Globus pallidus (tissue), 1 donor: Measurements from ENCODE around the gene CCDC28B.
A peak's percentile ranks its signal among the peaks of the same experiment; 100 is the strongest.
"Not testable (repeated sequence)": the region's sequence is repeated elsewhere in the genome, so short reads cannot be mapped to it uniquely, and the experiment has no call there.

Experiments used
- DNase-seq: peaks from one replicate; pipeline ENCODE4 v3.0.0-alpha.2; 2015; ENCODE audit warnings: low spot score

CCDC28B gene

DNA sequence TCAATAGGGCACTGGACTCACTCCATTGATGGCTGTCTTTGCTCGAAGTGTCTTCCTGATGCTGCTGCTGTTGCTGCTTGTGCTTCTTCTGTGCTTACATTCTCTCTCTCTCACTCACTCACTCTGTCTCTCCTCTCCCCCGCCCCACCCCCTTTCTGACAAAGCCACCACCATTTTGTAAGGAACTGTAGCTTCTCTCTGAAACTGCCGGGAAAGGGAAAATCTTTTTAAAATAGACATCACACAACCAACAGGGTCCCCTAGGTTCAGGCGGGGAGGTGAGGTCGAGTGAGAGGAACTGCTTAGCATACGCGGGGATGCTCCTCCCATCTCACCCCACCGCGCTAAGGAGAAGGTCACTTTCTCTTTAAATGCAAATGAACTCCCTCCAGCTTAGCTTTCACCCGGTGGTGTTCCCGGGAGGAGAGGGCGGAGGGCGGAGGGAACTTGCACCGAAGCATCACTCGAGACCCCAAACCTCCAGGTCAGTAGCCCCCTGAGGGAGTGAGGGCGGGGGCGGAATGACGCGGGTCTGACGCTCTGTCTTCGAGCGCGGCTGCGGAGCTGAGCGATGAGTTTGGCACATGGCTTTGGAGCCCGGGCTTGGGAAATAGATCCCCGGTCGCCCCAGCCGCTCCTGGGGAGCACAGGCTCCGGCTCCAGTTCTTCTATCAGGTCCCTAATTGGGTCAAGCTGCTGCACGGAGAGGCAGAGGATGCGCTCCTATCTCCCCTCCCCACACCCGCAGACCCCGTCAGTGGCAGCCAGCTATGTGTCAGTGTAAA, at the start of gene CCDC28B:
TSS of gene CCDC28B (plus strand) at position 370 of the 785 bp plus-strand sequence. CDS start 1,341 bp downstream, outside the sequence.
- peak; percentile 66 for DNase-seq

DNA sequence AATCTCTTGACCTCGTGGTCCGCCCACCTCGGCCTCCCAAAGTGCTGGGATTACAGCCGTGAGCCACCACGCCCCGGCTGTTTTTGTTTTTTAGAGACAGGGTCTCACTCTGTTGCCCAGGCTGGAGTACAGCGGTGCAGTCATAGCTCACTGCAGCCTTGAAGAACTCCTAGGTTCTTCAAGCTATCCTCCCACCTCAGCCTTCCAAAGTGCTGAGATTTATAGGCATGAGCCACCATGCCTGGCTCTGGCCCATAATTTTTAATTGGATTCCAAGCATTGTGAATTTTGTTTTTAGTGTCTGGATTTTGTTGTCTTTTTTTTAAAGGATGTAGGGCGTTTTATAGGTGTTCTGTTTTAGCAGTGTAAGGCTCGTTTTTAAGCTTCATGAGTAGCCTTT, 49.5 kb upstream of the CCDC28B start:
- no peak for DNase-seq

DNA sequence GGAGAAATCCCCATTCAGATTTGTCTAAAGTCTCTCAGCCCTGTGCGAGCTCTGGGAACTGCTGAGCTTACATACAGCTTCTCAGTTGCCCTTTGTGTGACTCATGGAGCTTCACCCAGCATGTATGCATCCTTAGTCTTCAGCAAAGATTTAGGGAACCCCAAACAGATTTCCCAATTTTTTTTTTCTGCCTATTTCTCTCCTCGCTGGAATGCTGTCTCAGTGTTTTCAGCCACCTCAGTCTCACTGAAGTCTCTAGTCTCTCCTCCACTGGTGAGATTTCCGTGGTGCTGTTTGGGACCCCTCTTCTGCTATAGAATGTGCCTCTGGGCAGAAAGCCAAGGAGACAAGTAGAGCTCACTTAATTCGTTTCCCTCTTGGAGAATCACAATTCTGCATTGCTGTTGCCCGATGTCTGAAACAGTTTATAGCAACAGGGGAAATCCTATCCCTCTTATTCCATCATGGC, 49.0 kb upstream of the CCDC28B start:
- DNase-seq: no peak

- no peak for DNase-seq
These were observed 41.2 kb upstream of the CCDC28B start for GRCh38 chr1:32159189-32159588.

DNA sequence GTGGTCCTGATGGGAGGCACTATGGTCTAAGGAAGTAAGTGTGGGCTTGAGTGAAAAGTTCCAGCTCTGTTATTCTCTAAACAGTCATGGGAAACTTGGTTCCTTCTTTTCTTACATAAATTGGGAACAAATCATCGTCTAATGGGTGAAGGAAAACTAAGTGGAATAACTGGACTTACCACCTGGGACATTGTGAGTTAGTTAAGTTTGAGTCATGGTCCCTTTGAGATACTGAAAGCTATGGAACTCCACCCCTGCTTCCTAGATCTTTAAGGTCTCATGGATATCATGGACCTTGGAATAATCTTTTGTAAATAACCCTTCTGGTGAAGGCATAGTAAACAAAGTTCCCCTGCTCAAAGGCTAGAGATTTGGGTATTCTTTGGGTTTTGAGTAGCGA, 37.0 kb upstream of the CCDC28B start:
- DNase-seq: no peak

DNA sequence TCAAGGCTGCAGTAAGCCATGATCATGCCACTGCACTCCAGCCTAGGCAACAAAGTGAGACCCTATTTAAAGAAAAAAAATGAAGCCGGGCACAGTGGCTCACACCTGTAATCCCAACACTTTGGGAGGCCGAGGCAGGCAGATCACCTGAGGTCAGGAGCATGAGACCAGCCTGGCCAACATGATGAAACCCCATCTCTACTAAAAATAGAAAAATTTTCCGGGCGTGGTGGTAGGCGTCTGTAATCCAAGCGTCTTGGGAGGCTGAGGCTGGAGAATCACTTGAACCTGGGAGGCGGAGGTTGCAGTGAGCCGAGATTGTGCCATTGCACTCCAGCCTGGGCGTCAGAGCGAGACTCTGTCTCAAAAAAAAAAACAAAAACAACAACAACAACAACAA, 34.8 kb upstream of the CCDC28B start:
- not testable (repeated sequence) for DNase-seq

- no peak for DNase-seq
These were observed 29.4 kb upstream of the CCDC28B start for GRCh38 chr1:32170991-32171390.

- no peak for DNase-seq
These were observed 27.7 kb upstream of the CCDC28B start for GRCh38 chr1:32172621-32173245.

GRCh38 chr1:32178380-32179192, 21.8 kb upstream of the CCDC28B start:
- no peak for DNase-seq

DNA sequence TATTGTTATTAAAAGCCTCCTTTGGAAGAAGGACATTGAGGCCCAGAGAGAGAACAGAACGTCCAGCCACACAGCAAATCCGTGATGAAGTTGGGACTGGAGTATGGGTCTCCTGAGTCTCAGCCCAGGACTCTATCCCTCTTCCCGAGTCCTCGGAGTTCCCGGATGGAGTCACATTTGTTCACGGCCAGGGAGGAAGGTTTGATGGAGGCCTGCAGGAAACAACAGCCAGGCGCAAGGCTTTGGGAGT, 21.3 kb upstream of the CCDC28B start:
- no peak for DNase-seq

- peak; percentile 91 for DNase-seq
These were observed 20.8 kb upstream of the CCDC28B start, which contains the start of gene TXLNA for GRCh38 chr1:32179443-32180185. Gene TXLNA, plus strand, starts transcription at chr1:32179675. Its CDS starts 671 bp downstream, at chr1:32180346.

- DNase-seq: no peak
These were observed 20.0 kb upstream of the CCDC28B start for GRCh38 chr1:32180186-32181060.

DNA sequence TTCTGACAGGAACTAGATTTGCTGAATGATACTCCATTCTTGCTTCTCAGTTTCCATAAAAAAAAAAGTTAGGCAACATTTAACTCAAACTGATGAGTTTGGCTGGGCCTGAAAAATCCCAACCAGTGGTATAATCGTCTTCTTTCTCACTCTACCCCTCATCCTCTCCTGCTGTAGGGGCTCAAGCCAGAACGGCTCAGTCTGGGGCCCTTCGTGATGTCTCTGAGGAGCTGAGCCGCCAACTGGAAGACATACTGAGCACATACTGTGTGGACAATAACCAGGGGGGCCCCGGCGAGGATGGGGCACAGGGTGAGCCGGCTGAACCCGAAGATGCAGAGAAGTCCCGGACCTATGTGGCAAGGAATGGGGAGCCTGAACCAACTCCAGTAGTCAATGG, 19.3 kb upstream of the CCDC28B start:
- DNase-seq: no peak

GRCh38 chr1:32181563-32181962, 18.8 kb upstream of the CCDC28B start:
- no peak for DNase-seq

DNA sequence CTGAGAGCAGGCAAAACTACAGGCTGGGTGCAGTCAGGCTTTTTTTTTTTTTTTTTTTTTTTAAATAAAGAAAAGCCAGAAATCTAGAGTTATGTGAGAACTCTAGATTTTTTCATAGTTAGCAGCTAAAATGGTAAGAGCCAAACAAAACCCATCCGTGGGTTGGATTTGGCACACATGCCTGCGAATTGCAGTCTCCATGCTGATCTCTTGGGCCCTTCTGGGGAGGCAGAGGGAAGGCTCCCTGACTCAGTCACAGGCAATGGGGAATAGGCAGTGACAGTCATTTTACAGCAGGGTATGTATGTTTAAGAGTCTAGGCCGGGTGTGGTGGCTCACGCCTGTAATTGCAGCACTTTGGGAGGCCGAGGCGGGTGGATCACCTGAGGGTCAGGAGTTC, 18.3 kb upstream of the CCDC28B start:
- DNase-seq: no peak

GRCh38 chr1:32184650-32185049, 15.7 kb upstream of the CCDC28B start:
- DNase-seq: no peak

DNA sequence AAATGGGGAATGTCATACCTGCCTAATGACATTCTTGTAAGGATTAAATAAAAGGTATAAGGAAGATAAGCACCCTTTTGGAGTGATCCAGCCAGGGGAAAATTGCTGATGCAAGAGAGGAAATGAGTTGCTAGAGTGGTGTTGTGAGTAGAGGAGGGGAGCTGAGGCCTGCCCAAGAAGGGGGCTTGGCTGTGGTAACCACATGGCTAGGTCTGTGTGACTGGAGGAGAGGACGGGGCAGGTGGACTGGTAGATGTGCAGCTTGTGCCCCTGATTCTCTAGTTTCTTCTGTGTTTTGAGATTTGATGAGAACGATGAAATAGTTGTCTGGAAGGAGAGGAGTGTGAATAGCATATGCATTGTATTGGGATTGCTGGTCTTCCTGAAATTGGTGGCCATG, 14.3 kb upstream of the CCDC28B start:
- DNase-seq: no peak

DNA sequence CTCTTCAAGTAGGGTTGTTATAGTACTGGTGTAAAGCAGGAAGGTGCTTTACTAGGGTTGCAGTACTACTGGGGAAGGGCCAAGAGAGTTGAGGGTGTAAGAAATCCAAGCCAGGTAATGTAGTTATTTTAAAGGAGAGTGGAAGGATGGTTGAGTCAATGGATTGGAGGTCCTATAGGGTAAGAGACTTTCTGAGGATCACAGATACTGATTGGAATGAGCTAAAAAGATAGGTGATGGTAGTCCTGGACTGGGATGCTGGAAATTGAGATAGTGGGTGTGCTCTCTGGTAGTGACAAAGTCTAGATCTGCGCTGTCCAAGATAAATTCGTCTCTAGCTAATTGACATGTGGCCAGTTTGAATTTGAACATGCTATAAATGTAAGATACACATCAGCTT, 13.9 kb upstream of the CCDC28B start:
- no peak for DNase-seq

- no peak for DNase-seq
These were observed 12.5 kb upstream of the CCDC28B start for GRCh38 chr1:32187850-32188249.

DNA sequence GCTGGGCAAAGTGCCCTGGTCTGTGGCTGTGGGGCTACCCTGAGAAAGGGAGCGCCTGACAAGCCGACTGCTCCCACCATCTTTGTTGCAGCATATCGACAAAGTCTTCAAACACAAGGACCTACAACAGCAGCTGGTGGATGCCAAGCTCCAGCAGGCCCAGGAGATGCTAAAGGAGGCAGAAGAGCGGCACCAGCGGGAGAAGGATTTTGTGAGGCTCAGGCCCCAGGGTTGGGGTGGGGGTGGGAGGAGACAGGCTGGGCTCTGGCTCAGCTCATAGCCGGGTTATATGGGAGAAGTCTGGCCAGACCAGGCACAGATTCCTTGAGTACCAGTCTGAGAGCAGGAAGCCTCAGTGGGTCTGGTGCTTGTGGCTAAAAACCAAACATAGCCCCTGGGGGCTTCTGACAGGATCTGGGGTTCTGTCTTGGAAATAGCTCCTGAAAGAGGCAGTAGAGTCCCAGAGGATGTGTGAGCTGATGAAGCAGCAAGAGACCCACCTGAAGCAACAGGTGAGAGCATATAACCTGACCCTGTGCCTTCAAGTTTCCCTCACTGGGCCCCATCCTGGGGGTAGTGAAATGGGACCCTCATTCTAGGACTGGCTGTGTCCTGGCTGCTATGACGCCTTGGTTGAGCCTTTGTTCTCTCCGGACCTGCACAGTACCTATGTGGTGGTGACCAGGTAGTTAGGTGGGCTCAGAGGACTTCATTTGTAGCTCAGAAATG, 8.0 kb upstream of the CCDC28B start:
- no peak for DNase-seq
